Kidney epithelial cell (primary cell): ENCODE results near the gene ANKRD34A. TPM values are rescaled to one million over a fixed set of nuclear protein-coding genes. Genes with fewer than 3 reads are reported as not detected.

Source experiments
- DNase-seq: peaks from one replicate; pipeline ENCODE4 v3.0.0-alpha.2; 2010; ENCODE audit warnings: low read depth
- H3K27me3 ChIP-seq: 2 replicates; pipeline ENCODE4 v1.6.0; 2011; ENCODE audit warnings: low read length; ENCODE audit not compliant: control insufficient read depth, insufficient read depth
- H3K36me3 ChIP-seq: 2 replicates; pipeline ENCODE4 v1.5.1; 2011; ENCODE audit warnings: low read length; ENCODE audit not compliant: control insufficient read depth, insufficient read depth
- H3K4me3 ChIP-seq: 2 replicates; pipeline ENCODE4 v1.5.1; 2011; ENCODE audit warnings: low read depth, mild to moderate bottlenecking, control low read depth, low read length
- total RNA-seq: library from RNA; depleted of rRNA; stranded (reverse); fragments of >200 nt; gene quantifications from 2 replicates; pipeline ENCODE4 v1.2.3, GENCODE V29; 2015
- TF ChIP-seq, protein P1 (sequence below): IDR thresholded peaks from 2 replicates; pipeline ENCODE4 v1.5.1; 2011; ENCODE audit warnings: mild to moderate bottlenecking, moderate library complexity, low read length, control low read depth, inconsistent platforms; ENCODE audit not compliant: insufficient read depth, poor library complexity, severe bottlenecking

Gene ANKRD34A
- total RNA-seq, 1 donor from 2014 or later, result 0.46 TPM

DNA sequence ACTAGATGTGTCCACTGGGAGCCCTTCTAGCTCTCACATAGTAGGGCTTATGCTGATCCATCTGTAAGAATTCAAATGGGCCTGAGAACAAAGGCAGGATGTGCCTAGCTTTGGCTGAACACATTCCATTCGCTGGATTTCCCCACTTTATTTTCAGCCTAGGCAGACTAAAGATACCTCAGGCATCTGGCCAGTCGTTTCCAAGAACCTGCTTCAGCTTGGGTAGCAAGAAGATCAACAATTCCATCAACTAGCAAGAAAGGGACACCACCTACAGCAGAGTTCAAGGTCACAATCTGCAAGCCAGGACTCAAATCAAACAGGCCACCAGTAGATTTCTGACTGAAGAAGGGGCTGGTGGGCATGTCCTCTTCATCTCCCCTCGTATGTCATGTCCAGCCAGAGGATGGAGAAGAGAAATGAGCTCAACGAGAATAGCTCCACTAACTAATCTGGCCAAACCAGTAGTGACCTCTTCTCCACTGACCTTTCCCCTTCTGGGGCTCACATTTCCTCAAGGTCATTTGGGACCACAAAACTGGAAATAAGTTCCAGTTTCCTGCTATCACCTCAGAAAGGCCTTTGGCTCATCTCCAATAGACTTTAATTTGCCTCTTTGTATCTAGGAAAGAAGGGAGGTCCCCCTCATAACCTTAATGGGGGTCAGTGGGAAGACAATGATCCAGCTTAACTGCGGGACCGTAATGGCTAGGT, 17.8 kb upstream of the ANKRD34A start:
- Histone ChIP-seq H3K4me3 (no peak overlapping the region), H3K27me3 (no peaks in the 10 kb centered on the region), H3K36me3 (no peaks in the 10 kb centered on the region)
- no peak for DNase-seq
- TF ChIP-seq, protein P1, sequence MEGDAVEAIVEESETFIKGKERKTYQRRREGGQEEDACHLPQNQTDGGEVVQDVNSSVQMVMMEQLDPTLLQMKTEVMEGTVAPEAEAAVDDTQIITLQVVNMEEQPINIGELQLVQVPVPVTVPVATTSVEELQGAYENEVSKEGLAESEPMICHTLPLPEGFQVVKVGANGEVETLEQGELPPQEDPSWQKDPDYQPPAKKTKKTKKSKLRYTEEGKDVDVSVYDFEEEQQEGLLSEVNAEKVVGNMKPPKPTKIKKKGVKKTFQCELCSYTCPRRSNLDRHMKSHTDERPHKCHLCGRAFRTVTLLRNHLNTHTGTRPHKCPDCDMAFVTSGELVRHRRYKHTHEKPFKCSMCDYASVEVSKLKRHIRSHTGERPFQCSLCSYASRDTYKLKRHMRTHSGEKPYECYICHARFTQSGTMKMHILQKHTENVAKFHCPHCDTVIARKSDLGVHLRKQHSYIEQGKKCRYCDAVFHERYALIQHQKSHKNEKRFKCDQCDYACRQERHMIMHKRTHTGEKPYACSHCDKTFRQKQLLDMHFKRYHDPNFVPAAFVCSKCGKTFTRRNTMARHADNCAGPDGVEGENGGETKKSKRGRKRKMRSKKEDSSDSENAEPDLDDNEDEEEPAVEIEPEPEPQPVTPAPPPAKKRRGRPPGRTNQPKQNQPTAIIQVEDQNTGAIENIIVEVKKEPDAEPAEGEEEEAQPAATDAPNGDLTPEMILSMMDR, result no peak

DNA sequence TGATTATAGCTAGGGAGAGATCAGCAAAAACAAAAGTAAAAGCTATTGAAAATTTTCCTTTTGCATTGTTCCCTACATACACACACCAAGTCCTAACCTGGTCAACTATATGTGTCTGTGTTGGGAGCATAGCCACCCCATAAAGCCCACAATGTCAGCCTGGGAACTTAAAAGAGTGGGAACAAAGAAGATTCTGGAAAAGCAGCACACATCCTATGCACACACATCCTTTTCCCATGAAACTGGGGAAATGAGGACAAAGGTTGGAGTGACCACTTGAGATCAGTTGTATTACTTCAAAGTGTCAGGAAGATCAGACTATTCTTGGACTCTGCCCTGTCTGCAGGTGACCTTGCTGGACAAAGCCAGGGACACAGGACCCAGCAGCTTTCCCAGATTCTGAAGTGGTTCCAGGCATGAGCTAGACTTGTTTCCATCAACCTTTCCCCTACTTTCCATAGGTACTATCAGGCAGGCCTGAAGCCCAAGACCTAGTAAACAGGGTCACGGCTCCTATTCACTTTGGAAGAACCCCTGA, 16.2 kb upstream of the ANKRD34A start:
- Histone ChIP-seq H3K27me3 (no peaks in the 10 kb centered on the region), H3K4me3 (no peak overlapping the region), H3K36me3 (no peaks in the 10 kb centered on the region)
- no peak for DNase-seq
- TF ChIP-seq, protein P1, result no peak

DNA sequence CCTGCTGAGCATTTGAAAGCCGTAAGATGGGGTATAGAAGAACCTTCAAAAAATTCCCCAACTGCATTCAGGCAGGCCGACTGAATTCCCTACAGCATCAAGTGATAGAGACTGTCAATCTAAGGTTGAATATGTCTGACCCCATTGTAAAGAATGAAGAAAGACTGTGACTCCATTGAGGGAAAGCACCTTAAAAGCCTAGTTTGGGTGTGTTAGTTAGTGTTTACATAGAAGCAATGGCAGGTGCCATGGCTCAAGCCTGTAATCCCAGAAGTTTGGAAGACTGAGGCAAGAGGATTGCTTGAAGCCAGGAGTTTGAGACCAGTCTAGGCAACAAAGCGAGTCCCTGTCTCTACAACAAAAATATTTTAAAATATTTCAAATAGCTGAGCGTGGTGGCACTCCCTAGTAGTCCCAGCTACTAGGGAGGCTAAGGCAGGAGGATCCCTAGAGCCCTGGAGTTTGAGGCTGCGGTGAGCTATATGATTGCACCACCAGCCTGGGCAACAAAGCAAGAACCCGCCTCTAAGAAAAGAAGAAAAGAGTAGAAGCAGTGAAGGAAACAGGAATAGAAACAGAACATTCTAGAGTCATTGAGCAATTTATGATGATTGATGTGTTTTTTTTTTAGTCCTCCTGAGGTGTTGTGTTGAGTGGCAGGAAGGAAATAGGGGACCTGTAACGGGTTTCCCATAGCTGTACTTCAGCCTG, 15.5 kb upstream of the ANKRD34A start:
- DNase-seq, result no peak
- Histone ChIP-seq H3K36me3 (no peaks in the 10 kb centered on the region), H3K27me3 (no peaks in the 10 kb centered on the region), H3K4me3 (no peak overlapping the region)
- TF ChIP-seq, protein P1, result no peak

DNA sequence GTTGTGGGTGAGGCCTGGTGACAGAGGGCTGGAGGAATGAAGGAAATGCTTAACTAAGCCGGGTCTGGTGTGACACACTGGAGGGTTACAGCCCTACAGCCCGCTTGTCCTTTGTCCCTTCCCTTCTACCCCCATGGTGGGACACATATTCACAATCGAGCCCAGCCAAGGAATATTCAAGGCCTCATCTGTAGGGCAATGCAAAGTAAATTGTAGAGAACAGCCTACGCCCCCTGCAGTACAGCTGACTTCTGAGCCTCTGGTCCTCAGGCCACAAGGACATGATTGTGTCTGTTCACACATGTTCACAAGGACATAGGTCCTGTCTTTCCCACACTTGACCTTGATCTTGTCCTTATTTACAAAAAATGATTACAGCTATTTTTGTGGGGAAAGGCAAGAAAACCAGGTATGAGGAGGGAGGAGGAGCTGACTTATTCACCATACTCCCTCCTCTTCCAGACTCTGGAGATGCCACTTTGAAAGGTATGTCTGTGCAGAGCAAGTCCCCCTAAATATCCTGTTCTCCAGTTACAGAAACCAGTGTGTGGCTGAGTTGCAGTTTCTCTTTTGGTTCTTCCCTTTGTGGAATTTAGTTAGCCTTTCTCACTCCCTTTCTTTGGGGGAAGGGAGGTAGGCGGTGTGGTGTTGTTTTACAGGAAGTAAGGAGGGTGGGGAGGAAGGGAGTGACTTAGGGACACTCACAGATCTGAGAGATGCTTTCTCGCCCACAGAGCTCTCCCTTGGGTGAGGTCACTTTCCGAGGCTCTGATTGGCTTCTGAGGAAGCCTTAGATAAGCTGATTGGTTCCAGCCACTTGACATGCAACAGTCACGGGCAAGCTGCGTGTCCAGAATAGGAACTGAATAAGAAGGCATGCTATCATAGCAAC, 14.7 kb upstream of the ANKRD34A start:
- TF ChIP-seq, protein P1, result no peak
- no peak overlapping the region for H3K4me3 ChIP-seq
- no peaks in the 10 kb centered on the region for H3K27me3 ChIP-seq
- no peaks in the 10 kb centered on the region for H3K36me3 ChIP-seq
- peak; percentile 100 for DNase-seq

DNA sequence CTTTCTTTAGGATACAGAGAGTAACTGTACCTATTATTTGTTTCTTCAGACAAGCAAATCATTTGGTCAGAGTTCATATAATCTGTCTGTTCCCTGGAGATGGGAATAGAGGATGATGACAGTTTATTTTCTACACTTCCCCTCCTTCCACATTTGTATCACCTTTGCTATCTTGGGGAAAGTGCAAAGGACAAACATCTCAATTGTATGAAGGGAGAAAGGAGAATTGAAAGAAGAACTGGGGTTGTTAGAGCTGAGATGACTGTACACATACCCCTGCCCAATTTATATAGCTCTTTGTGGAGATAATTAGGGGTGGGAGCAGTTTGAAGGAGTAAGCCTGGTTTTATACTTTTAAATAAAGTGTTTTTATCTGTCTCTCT, 14.1 kb upstream of the ANKRD34A start:
- Histone ChIP-seq H3K27me3 (no peaks in the 10 kb centered on the region), H3K4me3 (no peak overlapping the region), H3K36me3 (no peaks in the 10 kb centered on the region)
- DNase-seq, result no peak
- TF ChIP-seq, protein P1, result no peak
